ENCODE measurements around the gene SCN2B.

SCN2B gene

DNA sequence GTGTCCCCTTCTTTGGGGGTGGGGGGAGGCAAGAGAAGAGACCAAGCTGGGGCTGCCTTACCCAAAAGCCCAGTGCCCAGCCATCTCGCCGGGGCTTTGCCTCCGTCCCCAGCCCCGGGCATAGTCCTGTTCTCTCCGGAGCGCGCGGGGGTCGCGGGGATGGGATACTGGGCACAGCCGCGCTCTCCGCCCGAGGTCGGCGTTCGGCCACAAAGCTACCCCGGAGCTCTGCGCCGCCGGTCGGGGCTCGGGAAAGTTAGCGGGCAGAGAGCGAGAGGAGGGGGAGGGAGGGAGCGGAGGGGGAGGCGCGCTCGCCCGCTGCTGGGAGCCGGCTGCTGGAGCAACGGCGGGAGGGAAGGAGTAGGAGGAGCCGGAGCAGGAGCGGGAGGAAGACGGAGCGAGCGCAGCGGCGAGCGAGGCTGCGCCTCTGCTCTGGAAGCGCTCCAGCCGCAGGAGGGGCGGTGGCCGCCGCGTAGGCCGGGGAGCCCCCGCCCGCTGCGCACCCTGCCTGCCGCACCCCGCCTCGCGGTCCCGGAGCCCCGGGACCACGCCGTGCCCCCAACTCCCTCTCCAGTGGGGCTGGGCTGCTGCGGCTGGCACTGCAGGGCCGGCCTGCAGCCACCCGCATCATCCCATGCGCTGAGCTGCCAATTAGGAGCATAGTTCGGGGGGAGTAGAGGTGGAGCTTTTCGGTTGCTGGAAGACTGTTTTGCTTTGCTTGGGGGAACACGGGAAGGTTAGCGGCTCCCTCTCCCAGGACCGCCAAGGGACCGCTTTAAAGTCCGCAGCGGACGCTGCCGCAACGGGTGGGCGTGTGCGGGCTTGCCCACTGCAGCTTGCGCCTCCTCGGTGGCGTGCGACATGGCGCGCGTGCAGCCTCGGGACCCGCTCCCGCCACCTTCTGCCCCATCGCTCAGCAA, 23.6 kb downstream of the SCN2B start, which contains the start of gene SCN4B:
Gene SCN4B (minus strand): TSS at position 272 of the 920 bp plus-strand sequence. CDS start 150 bp downstream, at position 122.
- H3K79me2 ChIP-seq (ENCODE audit: control insufficient read depth, insufficient read depth, low read length, unreplicated experiment): no peaks in the 10 kb centered on the region
- no peak within 1 kb of the TSS for H3K27ac ChIP-seq (ENCODE audit: low read depth, low read length)
- H3K4me3 ChIP-seq (ENCODE audit: low read depth, low read length): peak within 1 kb of the TSS; percentile 77
- no peaks in the 10 kb centered on the region for H3K36me3 ChIP-seq (ENCODE audit: insufficient read depth, low read length)
- H2AFZ ChIP-seq (ENCODE audit: low read length, unreplicated experiment): peak within 1 kb of the TSS; percentile 90
- peaks cover 99% of the 10 kb centered on the region for H3K27me3 ChIP-seq (ENCODE audit: insufficient read depth, low read length)
- no peaks in the 10 kb centered on the region for H3K4me1 ChIP-seq (ENCODE audit: control insufficient read depth, insufficient read depth, low read length, unreplicated experiment)

DNA sequence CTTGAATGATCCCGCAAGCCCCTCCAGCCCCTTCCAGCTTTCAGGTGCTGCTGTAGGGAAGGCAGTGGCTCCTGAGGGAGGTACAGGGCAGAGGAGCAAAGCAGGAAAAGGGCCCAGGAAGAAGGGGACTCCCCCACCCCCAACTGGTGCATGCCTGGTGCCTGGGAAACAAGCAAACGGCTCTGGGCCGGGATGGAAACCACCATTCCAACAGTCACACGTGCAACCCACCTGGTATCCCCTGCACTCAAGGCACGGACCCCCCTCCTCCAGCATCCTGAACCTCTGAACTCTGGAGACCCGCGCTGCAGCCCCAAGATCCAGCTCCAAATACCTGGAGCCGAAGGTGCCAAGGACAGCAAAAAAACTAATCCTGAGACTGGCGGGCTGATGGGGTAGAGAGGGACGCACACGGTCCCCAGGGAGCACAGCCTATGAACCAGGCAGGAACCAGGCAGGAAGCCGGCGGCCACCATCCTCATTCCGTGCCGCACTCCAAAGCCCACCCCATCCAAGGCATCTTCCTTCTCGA, 24.4 kb downstream of the SCN2B start:
- Histone ChIP-seq H3K4me3 (ENCODE audit: low read depth, low read length) (peak overlapping the region; percentile 77), H2AFZ (ENCODE audit: low read length, unreplicated experiment) (no peak overlapping the region), H3K4me1 (ENCODE audit: control insufficient read depth, insufficient read depth, low read length, unreplicated experiment) (no peaks in the 10 kb centered on the region), H3K27me3 (ENCODE audit: insufficient read depth, low read length) (peaks cover 99% of the 10 kb centered on the region), H3K36me3 (ENCODE audit: insufficient read depth, low read length) (no peaks in the 10 kb centered on the region), H3K79me2 (ENCODE audit: control insufficient read depth, insufficient read depth, low read length, unreplicated experiment) (no peaks in the 10 kb centered on the region), H3K27ac (ENCODE audit: low read depth, low read length) (no peak overlapping the region)

DNA sequence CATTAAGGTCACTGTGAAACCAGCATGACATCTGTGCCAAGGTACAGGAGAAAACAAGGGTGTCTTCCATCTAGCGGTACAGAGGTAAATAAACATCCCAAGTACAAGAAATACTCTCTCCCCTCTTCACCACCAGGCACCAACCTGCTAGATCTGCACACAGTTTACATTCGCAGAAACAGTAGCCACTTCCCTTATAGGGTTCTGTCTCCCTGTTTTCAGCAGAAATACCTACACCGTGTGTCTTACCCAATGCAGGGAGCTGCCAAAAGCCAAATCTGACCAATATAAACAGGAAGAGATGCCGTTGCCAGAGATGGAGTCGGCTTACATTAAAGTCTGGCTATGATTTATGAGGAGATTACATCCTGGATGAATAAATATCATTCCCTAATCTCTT, 25.0 kb downstream of the SCN2B start:
- H3K27me3 ChIP-seq (ENCODE audit: insufficient read depth, low read length): peaks cover 99% of the 10 kb centered on the region

DNA sequence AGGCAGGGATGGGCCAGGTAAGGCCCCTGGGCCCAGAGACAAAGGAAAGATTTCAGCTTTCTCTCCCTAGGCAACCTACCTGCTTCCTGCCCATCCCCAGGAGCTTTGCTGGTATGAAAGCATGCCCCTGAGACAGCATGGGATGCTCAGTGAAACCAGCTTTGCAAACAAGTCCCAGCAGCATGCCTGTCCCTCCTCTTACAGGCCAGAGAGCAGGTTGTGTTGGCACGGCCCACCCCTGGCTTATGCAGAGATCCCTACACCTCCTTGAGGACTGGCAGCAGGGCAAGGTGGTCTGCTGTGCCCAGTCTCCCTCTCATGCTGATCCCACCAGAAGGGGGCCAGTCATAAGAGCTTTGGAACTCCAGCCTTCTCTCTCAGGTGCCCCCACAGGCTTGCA, 26.9 kb downstream of the SCN2B start:
- Histone ChIP-seq H3K36me3 (ENCODE audit: insufficient read depth, low read length) (no peaks in the 10 kb centered on the region), H3K27me3 (ENCODE audit: insufficient read depth, low read length) (peaks cover 97% of the 10 kb centered on the region), H3K79me2 (ENCODE audit: control insufficient read depth, insufficient read depth, low read length, unreplicated experiment) (no peaks in the 10 kb centered on the region), H3K4me1 (ENCODE audit: control insufficient read depth, insufficient read depth, low read length, unreplicated experiment) (no peaks in the 10 kb centered on the region), H2AFZ (ENCODE audit: low read length, unreplicated experiment) (no peak overlapping the region), H3K27ac (ENCODE audit: low read depth, low read length) (no peak overlapping the region), H3K4me3 (ENCODE audit: low read depth, low read length) (no peak overlapping the region)

More for the DNA sequence above, 25.0 kb downstream of the SCN2B start:
- H3K36me3 ChIP-seq (ENCODE audit: insufficient read depth, low read length): no peaks in the 10 kb centered on the region
- no peaks in the 10 kb centered on the region for H3K79me2 ChIP-seq (ENCODE audit: control insufficient read depth, insufficient read depth, low read length, unreplicated experiment)
- H3K4me1 ChIP-seq (ENCODE audit: control insufficient read depth, insufficient read depth, low read length, unreplicated experiment): no peaks in the 10 kb centered on the region
- no peak overlapping the region for H3K4me3 ChIP-seq (ENCODE audit: low read depth, low read length)
- no peak overlapping the region for H2AFZ ChIP-seq (ENCODE audit: low read length, unreplicated experiment)
- H3K27ac ChIP-seq (ENCODE audit: low read depth, low read length): no peak overlapping the region

DNA sequence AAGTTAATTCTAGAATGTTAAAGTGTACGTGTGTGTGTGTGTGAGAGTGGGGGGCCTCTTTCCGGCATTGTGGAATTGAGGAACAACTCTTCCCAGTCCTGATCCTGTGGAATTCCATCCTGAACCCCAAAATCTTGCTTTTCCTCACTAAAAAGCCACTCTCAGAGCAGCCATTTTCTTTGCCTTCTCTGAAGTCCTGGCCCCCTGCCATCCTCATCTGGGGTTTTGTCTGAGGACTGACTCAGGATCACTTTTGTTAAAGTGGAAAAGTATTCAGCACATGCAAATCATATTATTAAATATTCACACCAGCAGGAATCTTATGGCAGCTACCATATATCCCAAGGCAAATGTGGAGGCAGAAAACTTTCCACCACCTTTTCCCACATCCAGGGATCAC, 27.6 kb downstream of the SCN2B start:
- Histone ChIP-seq H2AFZ (ENCODE audit: low read length, unreplicated experiment) (no peak overlapping the region), H3K27me3 (ENCODE audit: insufficient read depth, low read length) (peaks cover 97% of the 10 kb centered on the region), H3K4me1 (ENCODE audit: control insufficient read depth, insufficient read depth, low read length, unreplicated experiment) (no peaks in the 10 kb centered on the region), H3K27ac (ENCODE audit: low read depth, low read length) (no peak overlapping the region), H3K79me2 (ENCODE audit: control insufficient read depth, insufficient read depth, low read length, unreplicated experiment) (no peaks in the 10 kb centered on the region), H3K4me3 (ENCODE audit: low read depth, low read length) (no peak overlapping the region), H3K36me3 (ENCODE audit: insufficient read depth, low read length) (no peaks in the 10 kb centered on the region)

DNA sequence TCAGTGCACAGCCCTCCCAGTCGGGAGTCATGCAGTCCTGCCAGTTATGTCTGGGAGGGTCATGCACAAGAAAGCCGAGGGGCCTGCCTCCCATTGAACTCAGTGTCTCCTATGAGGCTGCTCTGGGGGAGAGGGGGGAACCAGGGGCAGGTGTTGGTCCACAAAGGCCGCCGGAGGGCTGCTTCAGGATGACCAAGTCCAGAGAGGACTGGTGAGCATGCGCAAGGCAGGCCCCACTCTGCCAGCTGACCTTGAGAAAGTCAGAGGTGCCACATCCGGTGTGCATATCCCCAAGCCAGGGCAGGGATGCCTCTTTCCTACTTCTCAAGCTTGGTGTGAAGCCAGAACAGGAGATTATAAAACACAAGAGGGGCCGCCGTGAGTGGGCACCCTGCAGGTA, 28.2 kb downstream of the SCN2B start:
- no peaks in the 10 kb centered on the region for H3K36me3 ChIP-seq (ENCODE audit: insufficient read depth, low read length)
- no peak overlapping the region for H3K4me3 ChIP-seq (ENCODE audit: low read depth, low read length)
- no peaks in the 10 kb centered on the region for H3K79me2 ChIP-seq (ENCODE audit: control insufficient read depth, insufficient read depth, low read length, unreplicated experiment)
- H2AFZ ChIP-seq (ENCODE audit: low read length, unreplicated experiment): no peak overlapping the region
- no peaks in the 10 kb centered on the region for H3K4me1 ChIP-seq (ENCODE audit: control insufficient read depth, insufficient read depth, low read length, unreplicated experiment)
- H3K27ac ChIP-seq (ENCODE audit: low read depth, low read length): no peak overlapping the region
- H3K27me3 ChIP-seq (ENCODE audit: insufficient read depth, low read length): peaks cover 98% of the 10 kb centered on the region

DNA sequence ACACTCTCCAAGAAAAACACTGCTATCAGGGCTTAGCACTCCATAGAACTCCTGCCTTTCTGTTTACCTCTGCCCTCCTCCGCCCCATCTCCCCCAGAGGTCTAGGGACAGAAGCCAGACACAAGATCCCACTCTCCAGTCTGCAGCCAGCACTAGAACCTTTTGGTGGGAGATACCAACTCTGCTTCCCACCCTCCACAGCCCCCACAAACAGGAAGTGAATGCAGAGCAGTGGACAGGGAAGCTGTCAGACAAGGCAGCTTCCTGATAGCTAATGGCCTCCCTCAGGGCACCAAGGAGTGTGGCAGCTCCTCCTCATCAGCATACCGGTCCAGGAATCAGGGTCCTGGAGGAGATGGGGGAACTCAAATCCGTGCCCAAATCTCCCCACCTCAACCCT, 28.9 kb downstream of the SCN2B start:
- no peaks in the 10 kb centered on the region for H3K4me1 ChIP-seq (ENCODE audit: control insufficient read depth, insufficient read depth, low read length, unreplicated experiment)
- H3K4me3 ChIP-seq (ENCODE audit: low read depth, low read length): no peak overlapping the region
- no peaks in the 10 kb centered on the region for H3K36me3 ChIP-seq (ENCODE audit: insufficient read depth, low read length)
- no peaks in the 10 kb centered on the region for H3K79me2 ChIP-seq (ENCODE audit: control insufficient read depth, insufficient read depth, low read length, unreplicated experiment)
- H3K27me3 ChIP-seq (ENCODE audit: insufficient read depth, low read length): peaks cover 98% of the 10 kb centered on the region
- no peak overlapping the region for H2AFZ ChIP-seq (ENCODE audit: low read length, unreplicated experiment)
- H3K27ac ChIP-seq (ENCODE audit: low read depth, low read length): no peak overlapping the region

DNA sequence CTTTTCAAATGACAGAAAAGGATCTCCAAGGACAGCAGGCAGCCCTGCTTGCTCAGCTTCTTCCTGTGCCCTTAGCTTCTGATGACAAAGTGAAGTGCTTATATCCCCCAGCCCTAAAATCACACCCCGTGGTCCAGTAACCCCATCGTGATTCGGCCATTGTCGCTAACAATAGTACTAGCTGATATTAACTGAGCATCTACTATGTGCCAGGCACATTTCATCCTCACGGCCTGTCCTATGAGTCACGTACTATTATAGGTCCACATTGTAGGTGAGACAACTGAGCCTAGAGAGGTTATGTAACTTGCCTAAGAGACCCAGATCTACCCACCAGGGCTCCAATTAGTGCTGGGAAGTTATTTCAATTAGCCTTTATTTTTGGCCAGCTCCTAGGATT, 29.9 kb downstream of the SCN2B start:
- no peak overlapping the region for H3K4me3 ChIP-seq (ENCODE audit: low read depth, low read length)
- H3K27me3 ChIP-seq (ENCODE audit: insufficient read depth, low read length): peaks cover 98% of the 10 kb centered on the region
- no peak overlapping the region for H3K27ac ChIP-seq (ENCODE audit: low read depth, low read length)

DNA sequence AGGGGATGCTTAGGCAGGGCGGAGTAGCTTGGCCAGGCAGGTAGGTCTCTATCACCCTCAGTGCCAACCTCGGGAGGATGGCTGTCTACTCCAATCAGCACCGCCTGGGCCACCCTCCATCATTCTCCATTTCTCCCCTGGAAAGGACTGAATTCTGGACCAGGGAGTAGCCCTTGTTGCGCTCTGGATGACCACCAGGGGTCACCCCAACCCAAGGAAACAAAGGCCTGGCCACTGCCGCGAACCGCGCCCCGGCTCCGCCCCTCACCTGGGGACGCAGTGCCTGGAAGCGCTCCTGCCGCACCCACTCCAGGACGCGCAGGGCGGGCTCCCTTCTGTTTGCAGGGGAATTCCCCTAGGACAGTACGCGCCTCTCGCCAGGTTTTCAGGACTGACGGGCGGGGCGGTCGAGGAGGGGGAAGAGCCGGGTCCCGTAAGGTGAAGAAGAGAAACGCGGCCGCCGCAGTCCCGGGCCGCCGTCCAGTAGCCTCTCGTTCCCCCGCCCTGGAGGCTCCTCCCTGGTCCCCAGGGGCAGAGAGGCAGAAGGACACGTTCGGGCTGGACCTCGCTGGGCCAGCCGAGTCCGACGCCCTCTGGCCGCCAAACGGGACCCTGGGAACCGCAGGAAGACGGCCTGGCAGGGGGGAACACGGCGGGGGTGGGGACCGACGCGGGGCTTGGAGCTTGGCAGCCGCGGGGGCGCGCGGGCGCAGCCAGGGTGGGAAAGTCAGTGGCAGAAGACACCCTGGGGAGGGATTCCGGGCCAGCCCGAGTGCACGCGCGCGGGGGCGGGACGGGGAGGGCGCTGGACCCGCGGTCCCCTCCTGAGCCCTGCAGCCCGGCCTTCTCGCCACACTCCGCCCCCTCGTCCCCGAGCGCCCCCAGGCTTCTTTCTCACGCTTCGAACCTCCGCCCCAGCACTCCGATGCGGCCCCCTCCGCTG, 30.9 kb downstream of the SCN2B start:
- Histone ChIP-seq H2AFZ (ENCODE audit: low read length, unreplicated experiment) (peak overlapping the region; percentile 39), H3K4me3 (ENCODE audit: low read depth, low read length) (peak overlapping the region; percentile 78), H3K4me1 (ENCODE audit: control insufficient read depth, insufficient read depth, low read length, unreplicated experiment) (no peaks in the 10 kb centered on the region), H3K79me2 (ENCODE audit: control insufficient read depth, insufficient read depth, low read length, unreplicated experiment) (no peaks in the 10 kb centered on the region), H3K27ac (ENCODE audit: low read depth, low read length) (no peak overlapping the region), H3K27me3 (ENCODE audit: insufficient read depth, low read length) (peaks cover 98% of the 10 kb centered on the region), H3K36me3 (ENCODE audit: insufficient read depth, low read length) (no peaks in the 10 kb centered on the region)

More for the DNA sequence above, 29.9 kb downstream of the SCN2B start:
- no peaks in the 10 kb centered on the region for H3K79me2 ChIP-seq (ENCODE audit: control insufficient read depth, insufficient read depth, low read length, unreplicated experiment)
- H2AFZ ChIP-seq (ENCODE audit: low read length, unreplicated experiment): no peak overlapping the region
- H3K4me1 ChIP-seq (ENCODE audit: control insufficient read depth, insufficient read depth, low read length, unreplicated experiment): no peaks in the 10 kb centered on the region
- H3K36me3 ChIP-seq (ENCODE audit: insufficient read depth, low read length): no peaks in the 10 kb centered on the region

All from ACC112 (cell line).